OCI-LY1 (cell line): ENCODE results near the gene GIMAP7.

Experiments
- H2AFZ ChIP-seq: fragments of 200-600 bp; sonication (generic), shearing (Covaris generic); 2 replicates; pipeline ENCODE4 v1.6.0; 2014; ENCODE audit warnings: antibody characterized with exemption, mild to moderate bottlenecking, low read length
- H3F3A ChIP-seq: fragments of 200-600 bp; sonication (generic), shearing (Covaris generic); 2 replicates; pipeline ENCODE4 v1.6.0; 2014; ENCODE audit warnings: mild to moderate bottlenecking, antibody characterized with exemption, low read length, moderate library complexity; ENCODE audit not compliant: insufficient read depth
- H3K27ac ChIP-seq: fragments of 200-600 bp; sonication (generic); 2 replicates; pipeline ENCODE4 v1.5.1; 2014; ENCODE audit warnings: low read length, mixed run types, mild to moderate bottlenecking, low read depth; ENCODE audit not compliant: poor library complexity, severe bottlenecking
- H3K27me3 ChIP-seq: fragments of 200-600 bp; sonication (generic); 2 replicates; pipeline ENCODE4 v1.6.0; 2014; ENCODE audit warnings: antibody characterized with exemption, mild to moderate bottlenecking, low read length, moderate library complexity; ENCODE audit not compliant: insufficient read depth
- H3K36me3 ChIP-seq: fragments of 200-600 bp; sonication (generic); 2 replicates; pipeline ENCODE4 v1.6.1; 2014; ENCODE audit warnings: mild to moderate bottlenecking, antibody characterized with exemption, low read length, moderate library complexity, mixed read lengths; ENCODE audit not compliant: insufficient read depth
- H3K4me1 ChIP-seq: fragments of 200-600 bp; sonication (generic); 2 replicates; pipeline ENCODE4 v1.5.1; 2014; ENCODE audit warnings: mild to moderate bottlenecking, low read length, moderate library complexity; ENCODE audit not compliant: insufficient read depth, severe bottlenecking
- H3K4me2 ChIP-seq: fragments of 200-600 bp; sonication (generic), shearing (Covaris generic); 2 replicates; pipeline ENCODE4 v1.6.1; 2014; ENCODE audit warnings: low read length
- H3K4me3 ChIP-seq: fragments of 200-600 bp; sonication (generic); 2 replicates; pipeline ENCODE4 v1.5.1; 2014; ENCODE audit warnings: low read length, low read depth, mild to moderate bottlenecking, mixed read lengths; ENCODE audit not compliant: poor library complexity, severe bottlenecking
- H3K79me2 ChIP-seq: fragments of 200-600 bp; shearing (Covaris generic); 2 replicates; pipeline ENCODE4 v1.6.1; 2016; ENCODE audit warnings: mixed run types, low read length, mixed read lengths; ENCODE audit not compliant: insufficient read depth
- H3K9ac ChIP-seq: fragments of 200-600 bp; sonication (generic), shearing (Covaris generic); 2 replicates; pipeline ENCODE4 v1.6.1; 2014; ENCODE audit warnings: mild to moderate bottlenecking, low read length, mixed read lengths
- H3K9me2 ChIP-seq: fragments of 200-600 bp; sonication (generic), shearing (Covaris generic); 2 replicates; pipeline ENCODE4 v1.6.1; 2014; ENCODE audit warnings: low read depth, mild to moderate bottlenecking, low read length, mixed read lengths
- H3K9me3 ChIP-seq: fragments of 200-600 bp; shearing (Covaris generic); 2 replicates; pipeline ENCODE4 v1.6.1; 2014; ENCODE audit warnings: low read length, mixed read lengths
- H4K20me1 ChIP-seq: fragments of 200-600 bp; sonication (generic), shearing (Covaris generic); 2 replicates; pipeline ENCODE4 v1.6.0; 2016; ENCODE audit warnings: mild to moderate bottlenecking, low read length; ENCODE audit not compliant: insufficient read depth
- EZH2 ChIP-seq: fragments of 200-600 bp; sonication (generic), shearing (Covaris generic); IDR thresholded peaks from 2 replicates; pipeline ENCODE4 v1.8.0; 2017; ENCODE audit warnings: borderline replicate concordance, mixed run types, mild to moderate bottlenecking, antibody characterized with exemption, low read length, moderate library complexity, mixed read lengths
- TF ChIP-seq, protein P1 (sequence below): fragments of 200-600 bp; sonication (generic), shearing (Covaris generic); IDR thresholded peaks from 2 replicates; pipeline ENCODE4 v1.5.1; 2017; ENCODE audit warnings: mild to moderate bottlenecking, antibody characterized with exemption, low read length, moderate library complexity, mixed read lengths

The GIMAP7 gene

DNA sequence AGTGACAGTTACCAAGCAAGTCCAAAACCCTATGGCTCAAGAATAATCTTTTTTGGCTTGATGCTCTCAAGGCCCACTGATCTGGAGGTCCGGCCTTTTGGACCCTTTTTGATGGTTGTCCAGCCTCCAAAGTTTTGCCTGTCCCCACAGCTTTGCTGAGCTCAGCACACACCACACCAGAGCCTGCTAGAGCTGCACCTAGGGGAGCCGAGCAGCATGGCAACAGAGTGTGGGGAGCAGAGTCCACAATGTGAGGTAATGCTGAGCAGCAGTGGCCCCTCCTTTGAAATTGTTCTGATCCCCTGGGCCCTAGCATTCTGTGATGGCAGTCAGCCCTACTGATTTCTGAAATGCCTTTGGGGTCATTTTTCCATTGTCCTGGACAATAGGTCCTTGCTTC lies 9.3 kb downstream of the GIMAP7 start:
- H3K9ac ChIP-seq = no peak overlapping the region

DNA sequence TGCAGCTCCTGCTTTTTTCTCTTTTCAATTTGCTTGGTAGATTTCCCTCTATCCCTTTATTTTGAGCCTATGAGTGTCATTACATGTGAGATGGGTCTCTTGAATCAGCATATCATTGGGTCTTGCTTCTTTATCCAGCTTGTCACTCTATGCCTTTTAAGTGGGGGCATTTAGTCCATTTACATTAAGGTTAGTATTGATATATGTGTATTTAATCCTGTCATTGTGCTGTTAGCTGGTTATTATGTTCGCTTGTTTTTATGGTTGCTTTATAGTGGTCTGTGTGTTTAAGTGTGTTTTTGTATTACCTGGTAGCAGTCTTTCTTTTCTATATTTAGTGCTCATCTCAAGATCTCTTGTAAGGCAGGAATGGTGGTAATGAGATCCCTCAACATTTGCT lies 17.0 kb downstream of the GIMAP7 start:
- no peak overlapping the region for H2AFZ ChIP-seq
- no peak overlapping the region for H3K4me3 ChIP-seq
- H3K4me1 ChIP-seq = no peaks in the 10 kb centered on the region
- no peaks in the 10 kb centered on the region for H3K9me3 ChIP-seq
- no peak overlapping the region for H3K27ac ChIP-seq
- no peaks in the 10 kb centered on the region for H3K79me2 ChIP-seq
- no peaks in the 10 kb centered on the region for H3F3A ChIP-seq
- no peaks in the 10 kb centered on the region for H3K9me2 ChIP-seq
- no peaks in the 10 kb centered on the region for H4K20me1 ChIP-seq
- H3K9ac ChIP-seq = no peak overlapping the region
- H3K36me3 ChIP-seq = no peaks in the 10 kb centered on the region
- TF ChIP-seq EZH2 = no peak
- TF ChIP-seq, protein P1, sequence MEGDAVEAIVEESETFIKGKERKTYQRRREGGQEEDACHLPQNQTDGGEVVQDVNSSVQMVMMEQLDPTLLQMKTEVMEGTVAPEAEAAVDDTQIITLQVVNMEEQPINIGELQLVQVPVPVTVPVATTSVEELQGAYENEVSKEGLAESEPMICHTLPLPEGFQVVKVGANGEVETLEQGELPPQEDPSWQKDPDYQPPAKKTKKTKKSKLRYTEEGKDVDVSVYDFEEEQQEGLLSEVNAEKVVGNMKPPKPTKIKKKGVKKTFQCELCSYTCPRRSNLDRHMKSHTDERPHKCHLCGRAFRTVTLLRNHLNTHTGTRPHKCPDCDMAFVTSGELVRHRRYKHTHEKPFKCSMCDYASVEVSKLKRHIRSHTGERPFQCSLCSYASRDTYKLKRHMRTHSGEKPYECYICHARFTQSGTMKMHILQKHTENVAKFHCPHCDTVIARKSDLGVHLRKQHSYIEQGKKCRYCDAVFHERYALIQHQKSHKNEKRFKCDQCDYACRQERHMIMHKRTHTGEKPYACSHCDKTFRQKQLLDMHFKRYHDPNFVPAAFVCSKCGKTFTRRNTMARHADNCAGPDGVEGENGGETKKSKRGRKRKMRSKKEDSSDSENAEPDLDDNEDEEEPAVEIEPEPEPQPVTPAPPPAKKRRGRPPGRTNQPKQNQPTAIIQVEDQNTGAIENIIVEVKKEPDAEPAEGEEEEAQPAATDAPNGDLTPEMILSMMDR = no peak
- no peaks in the 10 kb centered on the region for H3K27me3 ChIP-seq
- no peak overlapping the region for H3K4me2 ChIP-seq

More for the DNA sequence above, 9.3 kb downstream of the GIMAP7 start:
- no peak overlapping the region for H3K4me2 ChIP-seq
- H3K9me3 ChIP-seq = no peaks in the 10 kb centered on the region
- no peak overlapping the region for H3K27ac ChIP-seq
- H3K36me3 ChIP-seq = no peaks in the 10 kb centered on the region
- no peaks in the 10 kb centered on the region; the same call in 1 of the 2 replicates for H3K27me3 ChIP-seq
- H3F3A ChIP-seq = no peaks in the 10 kb centered on the region
- no peak overlapping the region for H3K4me3 ChIP-seq
- H3K4me1 ChIP-seq = no peaks in the 10 kb centered on the region
- H3K79me2 ChIP-seq = no peaks in the 10 kb centered on the region
- no peaks in the 10 kb centered on the region for H3K9me2 ChIP-seq
- no peak for TF ChIP-seq EZH2
- TF ChIP-seq, protein P1 = no peak
- H2AFZ ChIP-seq = no peak overlapping the region
- no peaks in the 10 kb centered on the region for H4K20me1 ChIP-seq

DNA sequence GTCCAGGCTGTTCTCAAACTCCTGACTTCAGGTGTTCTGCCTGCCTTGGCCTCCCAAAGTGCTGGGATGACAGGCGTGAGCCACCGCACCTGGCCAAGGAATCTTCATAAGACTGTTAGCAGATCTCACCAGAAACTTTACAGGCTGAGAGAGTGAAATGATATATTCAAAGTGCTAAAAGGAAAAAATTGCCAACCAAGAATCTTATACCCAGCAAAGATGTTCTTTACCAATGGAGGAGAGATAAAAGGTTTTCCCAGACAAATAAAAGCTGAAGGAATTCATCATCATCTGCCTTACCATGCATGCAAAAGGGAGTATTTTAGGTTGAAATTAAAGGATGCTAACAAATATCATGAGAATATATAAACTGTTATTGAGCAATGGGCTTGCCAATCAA lies 23.6 kb downstream of the GIMAP7 start:
- H3K4me2 ChIP-seq = no peak overlapping the region

More for the DNA sequence above, 23.6 kb downstream of the GIMAP7 start:
- Histone ChIP-seq H3K36me3 (no peaks in the 10 kb centered on the region), H2AFZ (no peak overlapping the region), H3K9me3 (no peaks in the 10 kb centered on the region; the same call in 1 of the 2 replicates), H3K9me2 (no peaks in the 10 kb centered on the region), H3F3A (no peaks in the 10 kb centered on the region), H3K27ac (no peak overlapping the region), H3K79me2 (no peaks in the 10 kb centered on the region), H3K27me3 (no peaks in the 10 kb centered on the region), H3K9ac (no peak overlapping the region), H4K20me1 (no peaks in the 10 kb centered on the region), H3K4me1 (no peaks in the 10 kb centered on the region), H3K4me3 (no peak overlapping the region)
- no peak for TF ChIP-seq EZH2
- TF ChIP-seq, protein P1 = no peak
